ENCODE results near the gene RPS6KA5. TPM values are rescaled to one million over a fixed set of nuclear protein-coding genes. Genes with fewer than 3 reads are reported as not detected.

Gene RPS6KA5
- total RNA-seq, 1 experiment from 2014 or later: 3.8 TPM

- H3K27me3 Mint-ChIP-seq (ENCODE audit: low read depth): peaks cover 16% of the 10 kb centered on the region
- no peaks in the 10 kb centered on the region for H4K20me1 ChIP-seq (ENCODE audit: control insufficient read depth, insufficient read depth, insufficient read length)
- H3K79me2 ChIP-seq (ENCODE audit: insufficient read depth, low read length): no peaks in the 10 kb centered on the region
Measured at GRCh38 chr14:90812109-90812508, 248.3 kb downstream of the RPS6KA5 start.

More at GRCh38 chr14:90812109-90812508, 248.3 kb downstream of the RPS6KA5 start:
- no peak overlapping the region for H3T11ph ChIP-seq (ENCODE audit: low read length)
- DNase-seq: no peak
- H3K4me3 Mint-ChIP-seq: no peak overlapping the region
- H2BK12ac ChIP-seq (ENCODE audit: insufficient read length, low read depth, low read length): no peak overlapping the region
- H3K79me1 ChIP-seq (ENCODE audit: insufficient read depth, low read depth, low read length, poor library complexity, severe bottlenecking): no peaks in the 10 kb centered on the region
- no peak overlapping the region for H3K4ac ChIP-seq (ENCODE audit: low read depth, low read length)
- H3K14ac ChIP-seq (ENCODE audit: insufficient read depth, low read length): no peak overlapping the region
- no peak overlapping the region for H4K91ac ChIP-seq (ENCODE audit: insufficient read length, low read depth, low read length)
- H3K56ac ChIP-seq (ENCODE audit: insufficient read length, low read depth, low read length): no peak overlapping the region
- H3K27me3 ChIP-seq (ENCODE audit: insufficient read depth, low read length): no peaks in the 10 kb centered on the region
- no peak overlapping the region for H2BK20ac ChIP-seq (ENCODE audit: low read depth, low read length, poor library complexity, severe bottlenecking)
- H3K4me2 ChIP-seq (ENCODE audit: insufficient read depth, insufficient read length, low read length): no peak overlapping the region
- no peaks in the 10 kb centered on the region; a peak in 1 of 7 replicates for H3K36me3 Mint-ChIP-seq (ENCODE audit: insufficient read depth in 1 of 3, low read depth in 3 of 3)
- no peaks in the 10 kb centered on the region for H3K9me3 ChIP-seq (ENCODE audit: control insufficient read depth, low read depth, low read length)
- H4K5ac ChIP-seq (ENCODE audit: insufficient read length, low read depth, low read length): no peak overlapping the region
- H2BK5ac ChIP-seq (ENCODE audit: insufficient read length, low read length): no peak overlapping the region
- WGBS (ENCODE audit: extremely low coverage, insufficient read length, low lambda C conversion rate): no CpG with 5 or more reads among the region's 5 CpGs
- H3K4me1 Mint-ChIP-seq: peaks cover 9 to 11% of the 10 kb centered on the region in 2 experiments
- H2AFZ ChIP-seq (ENCODE audit: low read length): no peak overlapping the region
- no peak overlapping the region for H4K8ac ChIP-seq (replicated peaks; ENCODE audit: insufficient read length, low read depth, low read length)
- H2BK120ac ChIP-seq (ENCODE audit: low read depth, low read length, poor library complexity, severe bottlenecking): no peak overlapping the region
- no peak overlapping the region for H3K9ac ChIP-seq (ENCODE audit: extremely low read depth, insufficient read length, low read length)
- no peaks in the 10 kb centered on the region for H3K4me1 ChIP-seq (ENCODE audit: insufficient read depth, low read length)
- no peak overlapping the region for H2AK5ac ChIP-seq (ENCODE audit: insufficient read length, low read length)
- no peak overlapping the region for H3K23ac ChIP-seq (ENCODE audit: insufficient read length, low read depth, low read length)
- H3K9me3 Mint-ChIP-seq: no peaks in the 10 kb centered on the region
- no peak overlapping the region for H3K27ac ChIP-seq (ENCODE audit: insufficient read length, low read depth, low read length)
- peaks cover 4% of the 10 kb centered on the region for H3K23me2 ChIP-seq (ENCODE audit: insufficient read length, low read depth, low read length, poor library complexity, severe bottlenecking)
- no peak overlapping the region for H3K27ac Mint-ChIP-seq
- H2BK15ac ChIP-seq (ENCODE audit: low read depth, low read length): no peak overlapping the region
- TF ChIP-seq CTCF (conservative IDR thresholded peaks at IDR 0.05): no peak
- no peak overlapping the region for H3K18ac ChIP-seq (ENCODE audit: insufficient read length, low read depth, low read length)
